ENCODE measurements around the gene RAF1.

DNA sequence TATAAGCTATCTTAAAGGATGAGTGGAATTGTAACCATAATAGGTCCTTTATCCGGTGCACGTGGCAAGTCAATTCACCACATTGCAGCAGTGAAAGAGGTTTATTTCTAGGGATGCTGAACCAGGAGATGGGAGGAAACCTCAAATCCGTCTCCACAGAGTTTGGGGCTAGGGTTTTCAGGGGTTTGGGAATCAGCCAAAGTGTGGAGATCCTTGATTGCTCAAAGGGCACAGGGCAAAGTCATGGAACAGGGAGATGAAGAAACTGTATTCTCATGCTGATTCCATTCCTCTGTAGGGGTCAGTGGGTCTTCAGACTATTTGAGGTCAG lies 7.2 kb upstream of the RAF1 start:
- TF ChIP-seq SP1 (IDR thresholded peaks at IDR 0.05), result no peak
- TF ChIP-seq NFRKB (IDR thresholded peaks at IDR 0.05), result no peak
- TF ChIP-seq, protein P1, sequence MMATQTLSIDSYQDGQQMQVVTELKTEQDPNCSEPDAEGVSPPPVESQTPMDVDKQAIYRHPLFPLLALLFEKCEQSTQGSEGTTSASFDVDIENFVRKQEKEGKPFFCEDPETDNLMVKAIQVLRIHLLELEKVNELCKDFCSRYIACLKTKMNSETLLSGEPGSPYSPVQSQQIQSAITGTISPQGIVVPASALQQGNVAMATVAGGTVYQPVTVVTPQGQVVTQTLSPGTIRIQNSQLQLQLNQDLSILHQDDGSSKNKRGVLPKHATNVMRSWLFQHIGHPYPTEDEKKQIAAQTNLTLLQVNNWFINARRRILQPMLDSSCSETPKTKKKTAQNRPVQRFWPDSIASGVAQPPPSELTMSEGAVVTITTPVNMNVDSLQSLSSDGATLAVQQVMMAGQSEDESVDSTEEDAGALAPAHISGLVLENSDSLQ (IDR thresholded peaks at IDR 0.05), result no peak
- TF ChIP-seq FOXA1 (IDR thresholded peaks at IDR 0.05), result no peak

Measured in HEK293T (cell line).